ENCODE data around the gene C20orf204.

Gene C20orf204

DNA sequence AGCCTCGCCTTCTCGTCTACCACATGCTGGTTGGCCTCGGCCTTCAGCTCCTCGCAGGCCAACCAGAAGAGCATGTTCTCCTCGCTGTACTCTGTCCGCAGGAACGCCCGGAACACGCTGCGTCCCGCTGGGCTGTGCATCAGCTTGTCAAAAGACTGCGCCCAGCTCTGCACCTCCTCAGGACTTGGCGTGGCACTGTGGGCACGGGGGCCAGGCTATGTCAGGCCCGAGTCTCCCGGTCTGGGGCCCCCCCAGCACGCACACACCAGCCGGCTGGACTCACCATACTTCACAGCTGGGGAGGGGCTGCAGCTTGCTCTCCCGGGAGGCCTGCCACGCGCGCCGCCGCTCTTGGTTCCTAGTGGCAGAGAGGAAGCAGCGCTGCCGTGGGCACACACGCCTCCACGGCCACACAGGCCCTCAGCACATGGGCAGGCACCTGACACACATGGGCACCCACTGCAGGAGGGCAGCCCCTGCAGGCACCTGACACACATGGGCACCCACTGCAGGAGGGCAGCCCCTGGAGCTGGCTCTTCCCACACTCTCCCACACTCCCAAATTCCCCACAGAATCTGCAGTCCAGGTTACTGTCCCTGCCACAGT is 38.3 kb downstream of the C20orf204 start:
- no peak for TF ChIP-seq POLR2AphosphoS5 (IDR thresholded peaks at IDR 0.05; ENCODE audit: borderline replicate concordance, low read depth, low read length)
- no peak for TF ChIP-seq EZH2 (IDR thresholded peaks at IDR 0.05)
- no peak for TF ChIP-seq FOXP2 (optimal IDR thresholded peaks at IDR 0.05; ENCODE audit: control extremely low read depth, extremely low read length, insufficient read depth)
- no peak for DNase-seq (ENCODE audit: low read depth, low spot score)
- H3K27ac ChIP-seq: no peak overlapping the region
- H3K36me3 ChIP-seq (ENCODE audit: insufficient read depth, low read length): no peaks in the 10 kb centered on the region
- no peak overlapping the region for H3K4me3 ChIP-seq
- no peak overlapping the region for H3K9ac ChIP-seq (ENCODE audit: insufficient read length)
- no peaks in the 10 kb centered on the region for H3K9me3 ChIP-seq (ENCODE audit: low read depth, low read length)

DNA sequence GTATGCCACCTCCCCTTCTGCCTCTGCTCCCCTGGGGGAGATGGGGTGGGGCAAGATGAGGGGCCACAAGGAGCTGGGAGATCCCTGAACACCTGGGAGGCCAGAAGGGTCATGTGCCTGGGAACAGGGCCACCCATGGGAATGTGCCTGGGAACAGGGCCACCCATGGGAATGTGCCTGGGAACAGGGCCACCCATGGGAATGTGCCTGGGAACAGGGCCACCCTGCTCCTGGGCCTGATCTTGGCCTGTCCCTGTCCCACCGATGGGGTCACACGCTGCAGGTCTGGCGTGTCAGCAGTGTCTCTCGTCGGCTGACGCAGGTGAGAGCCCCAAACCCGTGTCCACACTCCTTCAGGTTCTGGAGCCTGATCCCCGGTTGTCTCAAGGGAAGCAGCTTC is 39.0 kb downstream of the C20orf204 start:
- TF ChIP-seq POLR2AphosphoS5 (IDR thresholded peaks at IDR 0.05; ENCODE audit: borderline replicate concordance, low read depth, low read length): no peak
- no peak for TF ChIP-seq EZH2 (IDR thresholded peaks at IDR 0.05)
- TF ChIP-seq FOXP2 (optimal IDR thresholded peaks at IDR 0.05; ENCODE audit: control extremely low read depth, extremely low read length, insufficient read depth): no peak
- H3K36me3 ChIP-seq (ENCODE audit: insufficient read depth, low read length): no peaks in the 10 kb centered on the region

DNA sequence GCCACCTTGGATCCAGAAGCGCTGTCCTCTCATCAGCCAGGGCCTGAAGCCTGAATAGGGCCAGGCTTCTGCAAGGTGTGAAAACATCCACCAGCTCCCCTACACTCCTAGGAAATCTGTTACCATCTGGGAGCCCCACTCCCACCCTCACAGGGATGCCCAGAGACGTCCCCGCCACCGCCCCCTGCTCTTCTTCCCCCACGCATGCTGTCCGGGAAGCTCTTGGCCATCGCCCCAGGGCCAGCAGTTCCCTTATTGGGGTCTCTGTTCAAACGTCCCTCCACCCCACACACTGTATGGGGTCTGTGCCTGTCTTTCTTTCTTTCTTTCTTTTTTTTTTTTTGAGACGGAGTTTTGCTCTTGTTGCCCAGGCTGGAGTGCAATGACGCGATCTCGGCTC is 39.6 kb downstream of the C20orf204 start:
- Histone ChIP-seq H3K27ac (no peak overlapping the region), H3K9me3 (ENCODE audit: low read depth, low read length) (no peaks in the 10 kb centered on the region), H3K9ac (ENCODE audit: insufficient read length) (no peak overlapping the region), H3K4me3 (no peak overlapping the region), H3K36me3 (ENCODE audit: insufficient read depth, low read length) (no peaks in the 10 kb centered on the region)
- TF ChIP-seq FOXP2 (optimal IDR thresholded peaks at IDR 0.05; ENCODE audit: control extremely low read depth, extremely low read length, insufficient read depth) (no peak), EZH2 (IDR thresholded peaks at IDR 0.05) (no peak), POLR2AphosphoS5 (IDR thresholded peaks at IDR 0.05; ENCODE audit: borderline replicate concordance, low read depth, low read length) (no peak)
- DNase-seq (ENCODE audit: low read depth, low spot score): no peak

More for the DNA sequence above, 39.0 kb downstream of the C20orf204 start:
- no peak for DNase-seq (ENCODE audit: low read depth, low spot score)
- Histone ChIP-seq H3K4me3 (no peak overlapping the region), H3K9ac (ENCODE audit: insufficient read length) (no peak overlapping the region), H3K27ac (no peak overlapping the region), H3K9me3 (ENCODE audit: low read depth, low read length) (no peaks in the 10 kb centered on the region)

DNA sequence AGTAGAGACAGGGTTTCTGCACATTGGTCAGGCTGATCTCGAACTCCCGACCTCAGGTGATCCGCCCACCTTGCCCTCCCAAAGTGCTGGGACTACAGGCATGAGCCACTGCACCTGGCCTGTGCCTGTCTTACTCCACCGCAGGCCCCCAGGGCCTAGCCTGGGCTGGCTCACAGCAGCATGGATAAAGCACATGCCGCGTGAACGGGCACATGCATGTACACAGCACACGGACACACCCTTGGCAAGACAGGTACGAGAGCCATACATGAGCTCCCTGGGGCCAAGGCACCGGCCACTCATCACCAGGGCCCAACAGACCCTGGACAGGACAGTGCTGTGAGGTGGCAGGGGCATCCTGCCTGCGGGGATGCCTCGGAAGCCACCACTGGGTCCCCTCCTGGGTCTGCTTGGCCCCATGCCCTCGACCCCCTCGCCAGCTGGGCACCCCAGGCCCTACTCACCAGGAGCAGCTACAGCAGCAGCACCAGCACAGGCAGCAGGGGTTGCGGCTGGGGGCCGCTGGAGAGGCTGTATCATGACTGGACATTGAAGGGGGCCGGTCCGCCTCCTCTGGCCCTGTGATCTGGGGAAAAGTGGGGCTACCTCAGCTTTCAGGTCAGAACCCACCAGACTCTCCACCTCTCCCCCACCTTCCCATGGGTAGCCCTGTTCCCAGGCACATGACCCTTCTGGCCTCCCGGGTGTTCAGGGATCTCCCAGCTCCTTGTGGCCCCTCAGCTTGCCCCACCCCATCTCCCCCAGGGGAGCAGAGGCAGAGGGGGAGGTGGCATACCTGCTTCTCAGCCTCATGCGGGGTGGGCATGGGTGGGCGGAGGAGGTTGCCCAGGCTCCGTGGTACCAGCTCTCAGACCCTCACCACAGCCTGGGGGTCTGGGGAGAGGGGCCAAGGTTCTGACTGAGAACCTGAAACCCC is 40.3 kb downstream of the C20orf204 start:
- TF ChIP-seq FOXP2 (optimal IDR thresholded peaks at IDR 0.05; ENCODE audit: control extremely low read depth, extremely low read length, insufficient read depth) (no peak), EZH2 (IDR thresholded peaks at IDR 0.05) (no peak), POLR2AphosphoS5 (IDR thresholded peaks at IDR 0.05; ENCODE audit: borderline replicate concordance, low read depth, low read length) (no peak)

DNA sequence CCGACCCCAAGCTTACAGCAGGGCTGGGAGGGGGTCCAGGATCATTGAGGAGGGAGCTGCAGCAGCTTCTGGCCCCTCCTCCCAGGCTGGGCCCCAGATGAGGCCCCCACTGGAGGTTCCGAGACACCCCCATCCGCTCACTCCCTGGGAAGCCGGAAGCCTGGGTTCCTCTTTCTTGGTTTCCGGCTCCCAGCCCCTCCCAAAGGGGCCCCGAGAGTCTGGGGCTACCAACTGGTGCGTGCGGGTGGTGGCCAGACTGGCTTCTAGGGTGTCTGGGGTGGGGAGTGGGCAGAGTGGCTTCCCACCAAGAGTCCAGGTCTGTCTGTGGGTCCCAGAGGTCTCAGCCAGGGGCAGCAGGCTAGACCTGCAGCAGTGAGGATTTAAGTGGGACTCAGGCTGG is 41.1 kb downstream of the C20orf204 start:
- Histone ChIP-seq H3K27ac (no peak overlapping the region), H3K4me3 (no peak overlapping the region), H3K9ac (ENCODE audit: insufficient read length) (no peak overlapping the region)

More for the DNA sequence above, 40.3 kb downstream of the C20orf204 start:
- no peak overlapping the region for H3K27ac ChIP-seq
- H3K4me3 ChIP-seq: no peak overlapping the region
- DNase-seq (ENCODE audit: low read depth, low spot score): no peak
- no peaks in the 10 kb centered on the region for H3K9me3 ChIP-seq (ENCODE audit: low read depth, low read length)
- no peaks in the 10 kb centered on the region for H3K36me3 ChIP-seq (ENCODE audit: insufficient read depth, low read length)
- no peak overlapping the region for H3K9ac ChIP-seq (ENCODE audit: insufficient read length)

DNA sequence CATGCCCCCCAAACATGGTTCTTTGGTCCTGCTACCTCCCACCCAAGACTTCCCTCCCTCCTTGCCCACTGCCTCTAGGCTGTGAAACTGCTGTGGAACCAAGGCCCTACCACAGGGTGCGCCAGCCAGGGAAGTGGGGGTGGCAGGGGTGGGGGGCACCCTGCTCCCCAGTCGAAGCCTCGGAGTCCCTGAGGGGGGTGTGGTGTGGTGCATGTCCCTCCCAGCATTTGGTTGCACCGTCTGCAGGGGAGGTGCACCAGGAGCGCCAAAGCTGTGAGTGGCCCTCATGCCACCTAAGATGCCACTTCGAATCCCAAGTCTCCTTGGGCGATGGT is 41.5 kb downstream of the C20orf204 start:
- Histone ChIP-seq H3K27ac (no peak overlapping the region), H3K9ac (ENCODE audit: insufficient read length) (no peak overlapping the region)
- TF ChIP-seq POLR2AphosphoS5 (IDR thresholded peaks at IDR 0.05; ENCODE audit: borderline replicate concordance, low read depth, low read length) (no peak), EZH2 (IDR thresholded peaks at IDR 0.05) (no peak), FOXP2 (optimal IDR thresholded peaks at IDR 0.05; ENCODE audit: control extremely low read depth, extremely low read length, insufficient read depth) (no peak)

More for the DNA sequence above, 41.1 kb downstream of the C20orf204 start:
- TF ChIP-seq FOXP2 (optimal IDR thresholded peaks at IDR 0.05; ENCODE audit: control extremely low read depth, extremely low read length, insufficient read depth) (no peak), EZH2 (IDR thresholded peaks at IDR 0.05) (no peak), POLR2AphosphoS5 (IDR thresholded peaks at IDR 0.05; ENCODE audit: borderline replicate concordance, low read depth, low read length) (no peak)
- no peaks in the 10 kb centered on the region for H3K9me3 ChIP-seq (ENCODE audit: low read depth, low read length)
- no peaks in the 10 kb centered on the region for H3K36me3 ChIP-seq (ENCODE audit: insufficient read depth, low read length)
- no peak for DNase-seq (ENCODE audit: low read depth, low spot score)

DNA sequence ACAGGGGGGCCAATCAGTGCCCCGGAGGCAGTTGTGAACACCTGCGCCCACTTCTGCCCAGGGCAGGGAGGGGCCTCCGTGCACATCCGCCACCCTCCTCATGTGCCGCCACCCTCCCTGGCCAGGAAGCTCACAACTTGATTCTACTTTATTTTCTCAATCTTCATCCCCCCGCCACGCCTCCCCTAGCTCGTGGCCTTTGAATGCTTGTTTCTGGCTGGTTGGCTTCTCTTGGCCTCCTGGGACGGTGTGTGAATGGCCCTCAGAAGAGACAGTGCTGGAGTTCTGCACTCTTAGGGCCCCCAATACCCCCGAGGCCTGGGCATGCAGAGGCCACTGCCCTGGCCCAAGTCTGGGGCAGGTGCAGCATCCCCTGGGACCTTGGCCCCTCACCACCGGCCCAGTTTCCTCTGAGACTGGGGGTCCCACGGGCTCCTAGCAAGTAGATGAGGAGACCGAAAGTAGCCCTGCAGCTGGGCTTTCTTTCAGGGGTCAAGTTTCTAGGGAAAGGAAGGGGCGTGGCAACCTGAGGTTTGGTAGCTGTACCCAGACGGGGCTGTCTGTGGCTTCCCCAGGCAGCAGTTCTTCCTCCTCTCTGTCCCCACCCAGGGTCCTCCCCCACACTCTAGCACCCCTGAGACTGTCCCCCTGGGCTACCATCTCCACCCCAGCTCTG is 42.0 kb downstream of the C20orf204 start:
- Histone ChIP-seq H3K4me3 (peak overlapping the region; percentile 91; the same call in 1 of the 2 replicates), H3K9me3 (ENCODE audit: low read depth, low read length) (no peaks in the 10 kb centered on the region), H3K27ac (no peak overlapping the region), H3K9ac (ENCODE audit: insufficient read length) (no peak overlapping the region), H3K36me3 (ENCODE audit: insufficient read depth, low read length) (no peaks in the 10 kb centered on the region)
- TF ChIP-seq FOXP2 (optimal IDR thresholded peaks at IDR 0.05; ENCODE audit: control extremely low read depth, extremely low read length, insufficient read depth) (no peak), POLR2AphosphoS5 (IDR thresholded peaks at IDR 0.05; ENCODE audit: borderline replicate concordance, low read depth, low read length) (no peak), EZH2 (IDR thresholded peaks at IDR 0.05) (no peak)
- DNase-seq (ENCODE audit: low read depth, low spot score): no peak

More for the DNA sequence above, 41.5 kb downstream of the C20orf204 start:
- H3K36me3 ChIP-seq (ENCODE audit: insufficient read depth, low read length): no peaks in the 10 kb centered on the region
- no peaks in the 10 kb centered on the region for H3K9me3 ChIP-seq (ENCODE audit: low read depth, low read length)
- H3K4me3 ChIP-seq: no peak overlapping the region
- DNase-seq (ENCODE audit: low read depth, low spot score): no peak

DNA sequence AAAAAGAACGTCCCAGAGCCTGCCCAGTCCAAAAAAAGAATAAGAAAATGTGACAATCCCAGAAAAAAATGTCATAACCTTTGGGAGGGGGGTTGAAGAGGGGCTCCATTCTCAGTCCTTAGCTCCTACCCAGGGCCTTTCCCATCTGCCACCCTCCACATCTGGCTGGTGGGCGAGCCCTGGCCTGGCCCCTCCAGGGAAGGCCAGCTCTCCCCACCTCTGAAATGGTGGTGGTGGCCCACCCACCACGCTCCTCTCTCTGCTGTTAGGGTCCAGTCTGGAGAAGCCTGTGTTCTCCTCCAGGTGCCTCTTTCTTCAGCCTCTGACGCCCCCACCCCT is 42.9 kb downstream of the C20orf204 start:
- H3K36me3 ChIP-seq (ENCODE audit: insufficient read depth, low read length): no peaks in the 10 kb centered on the region
- no peak for DNase-seq (ENCODE audit: low read depth, low spot score)
- no peak for TF ChIP-seq FOXP2 (optimal IDR thresholded peaks at IDR 0.05; ENCODE audit: control extremely low read depth, extremely low read length, insufficient read depth)
- no peak for TF ChIP-seq EZH2 (IDR thresholded peaks at IDR 0.05)
- TF ChIP-seq POLR2AphosphoS5 (IDR thresholded peaks at IDR 0.05; ENCODE audit: borderline replicate concordance, low read depth, low read length): no peak
- H3K4me3 ChIP-seq: peak overlapping the region; percentile 91
- H3K9ac ChIP-seq (ENCODE audit: insufficient read length): peak overlapping the region; percentile 85
- H3K9me3 ChIP-seq (ENCODE audit: low read depth, low read length): no peaks in the 10 kb centered on the region
- no peak overlapping the region for H3K27ac ChIP-seq
